ENCODE data around the gene GOLIM4.

GOLIM4 gene

GRCh38 chr3:167976516-167977361 is 119.0 kb downstream of the GOLIM4 start:
- no peaks in the 10 kb centered on the region for H3K4me1 ChIP-seq (ENCODE audit: insufficient read depth, low read length)

GRCh38 chr3:167973901-167974300 is 121.8 kb downstream of the GOLIM4 start:
- H3K27me3 ChIP-seq (ENCODE audit: insufficient read depth, low read length), result no peaks in the 10 kb centered on the region
- no peaks in the 10 kb centered on the region for H3K9me3 ChIP-seq (ENCODE audit: low read length)
- H2AFZ ChIP-seq (ENCODE audit: low read depth, low read length), result no peak overlapping the region
- H3K4me3 ChIP-seq (ENCODE audit: low read length), result no peak overlapping the region
- no peaks in the 10 kb centered on the region for H3K36me3 ChIP-seq (ENCODE audit: insufficient read depth, low read length)
- no peaks in the 10 kb centered on the region for H3K4me1 ChIP-seq (ENCODE audit: insufficient read depth, low read length)

More at GRCh38 chr3:167976516-167977361, 119.0 kb downstream of the GOLIM4 start:
- no peaks in the 10 kb centered on the region for H3K27me3 ChIP-seq (ENCODE audit: insufficient read depth, low read length)
- no peaks in the 10 kb centered on the region for H3K36me3 ChIP-seq (ENCODE audit: insufficient read depth, low read length)
- H2AFZ ChIP-seq (ENCODE audit: low read depth, low read length), result no peak overlapping the region
- no peak overlapping the region for H3K4me3 ChIP-seq (ENCODE audit: low read length)
- H3K9me3 ChIP-seq (ENCODE audit: low read length), result no peaks in the 10 kb centered on the region

GRCh38 chr3:167973046-167973445 is 122.7 kb downstream of the GOLIM4 start:
- H3K4me3 ChIP-seq (ENCODE audit: low read length), result no peak overlapping the region
- no peaks in the 10 kb centered on the region for H3K27me3 ChIP-seq (ENCODE audit: insufficient read depth, low read length)
- no peaks in the 10 kb centered on the region for H3K9me3 ChIP-seq (ENCODE audit: low read length)
- H3K36me3 ChIP-seq (ENCODE audit: insufficient read depth, low read length), result no peaks in the 10 kb centered on the region
- no peaks in the 10 kb centered on the region for H3K4me1 ChIP-seq (ENCODE audit: insufficient read depth, low read length)
- no peak overlapping the region for H2AFZ ChIP-seq (ENCODE audit: low read depth, low read length)

GRCh38 chr3:167972502-167972901 is 123.2 kb downstream of the GOLIM4 start:
- H3K27me3 ChIP-seq (ENCODE audit: insufficient read depth, low read length), result no peaks in the 10 kb centered on the region
- no peaks in the 10 kb centered on the region for H3K9me3 ChIP-seq (ENCODE audit: low read length)
- H2AFZ ChIP-seq (ENCODE audit: low read depth, low read length), result no peak overlapping the region
- no peak overlapping the region for H3K4me3 ChIP-seq (ENCODE audit: low read length)
- H3K36me3 ChIP-seq (ENCODE audit: insufficient read depth, low read length), result no peaks in the 10 kb centered on the region
- no peaks in the 10 kb centered on the region for H3K4me1 ChIP-seq (ENCODE audit: insufficient read depth, low read length)

- no peak overlapping the region for H2AFZ ChIP-seq (ENCODE audit: low read depth, low read length)
- H3K9me3 ChIP-seq (ENCODE audit: low read length), result no peaks in the 10 kb centered on the region
- no peak overlapping the region for H3K4me3 ChIP-seq (ENCODE audit: low read length)
- no peaks in the 10 kb centered on the region for H3K27me3 ChIP-seq (ENCODE audit: insufficient read depth, low read length)
- H3K36me3 ChIP-seq (ENCODE audit: insufficient read depth, low read length), result no peaks in the 10 kb centered on the region
- H3K4me1 ChIP-seq (ENCODE audit: insufficient read depth, low read length), result no peaks in the 10 kb centered on the region
Observed at GRCh38 chr3:167969548-167969947, 126.2 kb downstream of the GOLIM4 start.

- no peaks in the 10 kb centered on the region for H3K9me3 ChIP-seq (ENCODE audit: low read length)
- H2AFZ ChIP-seq (ENCODE audit: low read depth, low read length), result no peak overlapping the region
- H3K4me1 ChIP-seq (ENCODE audit: insufficient read depth, low read length), result no peaks in the 10 kb centered on the region
- no peak overlapping the region for H3K4me3 ChIP-seq (ENCODE audit: low read length)
- no peaks in the 10 kb centered on the region for H3K27me3 ChIP-seq (ENCODE audit: insufficient read depth, low read length)
- H3K36me3 ChIP-seq (ENCODE audit: insufficient read depth, low read length), result no peaks in the 10 kb centered on the region
Observed at GRCh38 chr3:167967257-167968036, 128.3 kb downstream of the GOLIM4 start.
